Measurements from ENCODE around the gene ERICH2.
"Not testable (repeated sequence)": the region's sequence is repeated elsewhere in the genome, so short reads cannot be mapped to it uniquely, and the experiment has no call there.

ERICH2 gene

DNA sequence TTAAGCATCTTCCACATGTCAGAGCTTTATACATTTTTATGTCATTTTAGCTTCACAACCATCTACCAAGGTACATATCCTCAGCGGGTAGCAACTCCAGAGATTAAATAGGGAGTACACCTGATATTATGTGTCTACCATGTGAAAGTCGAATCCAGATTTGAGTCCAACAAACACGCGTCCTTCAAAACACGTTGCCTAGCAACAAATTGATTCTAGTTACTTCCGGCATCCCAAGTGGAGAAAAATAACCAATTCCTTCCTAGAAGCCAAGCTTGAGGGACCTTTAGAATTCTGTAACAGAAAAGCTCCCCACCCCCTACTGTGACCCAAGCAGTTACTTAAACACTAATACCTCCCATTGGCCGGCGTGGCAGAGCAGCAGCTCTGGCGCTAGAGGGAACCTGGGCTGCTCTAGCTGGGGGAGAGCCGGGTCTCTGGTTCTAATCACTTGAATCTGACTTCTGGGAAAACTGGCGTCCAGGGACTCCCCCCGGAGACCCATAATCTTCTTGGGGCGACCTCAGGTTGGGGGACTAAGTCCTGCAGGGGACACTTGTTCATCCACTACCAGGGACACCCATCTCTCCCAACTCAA, at the start of gene ERICH2:
TSS of gene ERICH2 (plus strand) at position 371 of the 598 bp plus-strand sequence. CDS start 304 bp downstream, outside the sequence.
- DNase-seq: peak; percentile 29

DNA sequence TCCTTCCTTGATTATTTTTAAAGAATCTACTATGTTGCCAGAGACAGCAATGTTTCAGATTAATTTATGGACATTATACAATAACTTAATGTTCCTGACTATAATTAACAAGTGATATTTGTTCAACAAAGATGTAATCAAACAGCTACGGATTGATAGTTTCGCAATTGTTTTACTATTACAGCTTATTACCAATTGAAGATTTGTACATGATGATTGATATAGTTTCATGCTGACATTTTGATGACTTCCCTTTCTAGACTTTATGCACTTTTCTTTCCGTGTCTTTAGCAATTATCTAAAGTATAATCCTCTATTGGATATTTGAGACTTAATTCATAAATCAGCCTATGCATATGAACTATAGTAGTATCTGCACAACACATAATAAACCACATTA, 48.5 kb upstream of the ERICH2 start:
- DNase-seq: no peak

- no peak for DNase-seq
These were observed 47.9 kb upstream of the ERICH2 start for GRCh38 chr2:170722301-170722700.

GRCh38 chr2:170723446-170723958, 46.7 kb upstream of the ERICH2 start:
- no peak for DNase-seq

DNA sequence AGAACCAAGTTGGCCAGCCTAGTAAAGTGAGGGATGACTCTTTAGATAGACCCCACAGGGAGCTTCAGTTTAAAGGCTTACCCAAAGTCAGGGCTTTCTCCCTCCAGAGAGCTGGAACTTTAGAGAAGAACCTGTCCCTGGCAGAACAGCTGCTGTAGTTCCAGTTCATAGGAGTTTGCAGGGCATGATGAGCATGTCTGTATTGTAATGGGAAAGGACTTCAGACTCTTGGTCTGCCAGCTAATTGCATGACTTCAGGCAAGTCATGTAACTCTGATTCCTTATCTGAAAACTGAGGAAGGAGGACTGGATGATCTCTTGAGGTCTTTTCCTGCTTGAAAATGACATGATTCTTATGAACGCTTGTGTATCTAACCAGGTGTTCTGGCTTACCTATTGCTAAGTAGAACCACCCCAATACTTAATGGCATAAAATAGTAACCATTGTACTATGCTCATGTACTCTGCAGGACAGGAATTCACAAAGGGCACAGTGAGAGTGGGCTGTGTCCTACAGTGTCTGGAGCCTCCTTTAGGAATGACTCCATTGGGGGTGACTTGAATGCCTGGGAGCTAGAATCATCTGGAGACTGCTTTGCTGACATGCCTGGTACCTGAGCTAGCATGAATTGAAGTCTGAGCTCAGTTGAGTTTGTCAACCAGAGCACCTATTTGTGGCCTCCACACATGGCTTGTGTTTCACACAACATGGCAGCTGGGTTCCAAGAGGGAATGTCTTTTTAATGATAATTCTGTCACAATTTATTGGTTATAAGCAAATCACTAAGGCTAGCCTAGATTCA, 36.2 kb upstream of the ERICH2 start:
- DNase-seq: no peak

GRCh38 chr2:170734601-170735000, 35.6 kb upstream of the ERICH2 start:
- DNase-seq: not testable (repeated sequence)

DNA sequence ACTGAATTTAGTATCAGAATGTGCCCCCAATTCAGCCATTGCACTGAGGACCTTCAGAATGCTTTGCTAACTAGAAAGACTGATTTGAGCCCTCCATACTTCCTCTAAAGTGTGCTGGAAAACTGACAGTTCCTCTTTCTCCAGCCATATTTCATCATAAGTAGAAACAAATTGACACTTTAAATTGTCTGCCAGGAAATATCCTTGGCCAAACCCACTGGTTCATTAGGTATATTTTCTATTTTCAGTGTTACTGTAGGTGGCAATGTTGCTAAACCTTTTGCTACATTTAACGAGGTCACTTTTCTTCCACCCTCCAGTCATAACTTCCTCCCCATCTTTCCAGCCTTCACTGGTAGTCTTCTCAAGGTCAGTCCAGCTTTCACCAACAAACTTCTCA, 33.5 kb upstream of the ERICH2 start:
- DNase-seq: no peak

GRCh38 chr2:170737406-170737805, 32.8 kb upstream of the ERICH2 start:
- DNase-seq: no peak

DNA sequence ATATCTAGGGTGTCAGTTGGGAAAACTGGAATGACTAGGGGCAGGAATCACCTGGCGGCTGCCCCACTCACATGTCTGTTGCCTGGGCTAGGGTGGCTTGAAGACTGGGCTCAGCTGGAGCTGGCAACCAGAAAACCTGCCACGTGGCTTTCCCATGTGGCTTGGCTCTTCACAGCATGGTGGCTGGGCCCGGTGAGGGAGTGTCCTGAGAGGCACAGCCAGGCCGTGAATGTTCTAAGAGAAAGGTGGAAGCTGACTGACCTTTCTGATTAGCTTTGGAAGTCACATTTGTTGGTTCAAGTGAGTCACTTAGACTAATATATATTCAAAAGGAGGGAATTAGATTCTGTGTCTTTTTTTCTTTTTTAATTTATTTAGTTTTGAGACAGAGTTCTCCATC, 32.4 kb upstream of the ERICH2 start:
- DNase-seq: no peak

GRCh38 chr2:170739048-170739447, 31.1 kb upstream of the ERICH2 start:
- peak; percentile 95 for DNase-seq

- no peak for DNase-seq
These were observed 30.6 kb upstream of the ERICH2 start for GRCh38 chr2:170739507-170740046.

DNA sequence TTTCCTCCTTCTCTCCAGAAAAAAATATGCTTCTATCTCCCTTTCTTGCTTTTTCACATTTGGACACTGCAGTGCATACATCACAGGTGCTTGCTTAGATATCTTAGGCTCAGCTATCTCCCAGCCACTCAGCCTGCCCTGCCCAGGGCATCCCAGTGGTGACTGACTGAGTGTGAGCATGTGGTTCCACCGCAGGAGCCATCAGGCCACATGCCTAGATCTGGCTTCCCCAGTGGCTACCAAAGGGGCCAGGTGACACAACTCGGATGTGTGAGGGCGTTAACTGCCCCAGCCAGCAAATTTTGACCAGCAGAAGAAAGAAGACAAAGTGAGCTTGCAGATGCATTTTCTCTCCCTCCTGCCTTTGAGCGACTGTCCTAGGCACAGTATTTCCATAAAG, 29.5 kb upstream of the ERICH2 start:
- DNase-seq: no peak

GRCh38 chr2:170742000-170742399, 28.2 kb upstream of the ERICH2 start:
- no peak for DNase-seq

DNA sequence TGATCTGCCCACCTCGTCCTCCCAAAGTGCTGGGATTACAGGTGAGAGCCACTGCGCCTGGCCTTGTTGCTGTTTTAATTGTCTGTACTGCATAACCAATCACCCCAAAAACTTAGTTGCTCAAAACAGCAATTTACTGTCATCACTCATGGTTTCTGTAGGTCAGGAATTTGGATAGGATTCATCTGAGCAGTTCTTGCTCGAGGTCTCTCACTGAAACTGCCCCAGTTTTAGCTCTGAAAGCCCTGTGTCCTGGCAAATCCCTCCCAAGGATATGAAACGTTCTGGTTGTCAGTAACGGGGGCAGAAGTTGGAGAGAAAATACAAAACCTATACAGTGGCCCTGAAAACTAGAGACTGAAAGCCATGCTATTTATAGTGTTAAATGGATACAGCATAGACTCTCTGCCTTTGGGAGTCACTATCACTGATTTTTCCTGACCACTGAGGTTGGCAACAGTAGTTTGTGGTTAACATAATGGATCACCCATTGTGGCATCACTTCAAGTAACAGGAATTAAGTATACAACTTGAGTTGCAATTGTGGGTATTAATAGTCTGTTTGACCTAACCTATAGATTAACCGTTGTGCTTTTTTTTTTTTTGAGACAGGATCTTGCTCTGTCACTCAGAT, 27.2 kb upstream of the ERICH2 start:
- peak; percentile 25 for DNase-seq

- no peak for DNase-seq
These were observed 26.5 kb upstream of the ERICH2 start for GRCh38 chr2:170743530-170744239.

DNA sequence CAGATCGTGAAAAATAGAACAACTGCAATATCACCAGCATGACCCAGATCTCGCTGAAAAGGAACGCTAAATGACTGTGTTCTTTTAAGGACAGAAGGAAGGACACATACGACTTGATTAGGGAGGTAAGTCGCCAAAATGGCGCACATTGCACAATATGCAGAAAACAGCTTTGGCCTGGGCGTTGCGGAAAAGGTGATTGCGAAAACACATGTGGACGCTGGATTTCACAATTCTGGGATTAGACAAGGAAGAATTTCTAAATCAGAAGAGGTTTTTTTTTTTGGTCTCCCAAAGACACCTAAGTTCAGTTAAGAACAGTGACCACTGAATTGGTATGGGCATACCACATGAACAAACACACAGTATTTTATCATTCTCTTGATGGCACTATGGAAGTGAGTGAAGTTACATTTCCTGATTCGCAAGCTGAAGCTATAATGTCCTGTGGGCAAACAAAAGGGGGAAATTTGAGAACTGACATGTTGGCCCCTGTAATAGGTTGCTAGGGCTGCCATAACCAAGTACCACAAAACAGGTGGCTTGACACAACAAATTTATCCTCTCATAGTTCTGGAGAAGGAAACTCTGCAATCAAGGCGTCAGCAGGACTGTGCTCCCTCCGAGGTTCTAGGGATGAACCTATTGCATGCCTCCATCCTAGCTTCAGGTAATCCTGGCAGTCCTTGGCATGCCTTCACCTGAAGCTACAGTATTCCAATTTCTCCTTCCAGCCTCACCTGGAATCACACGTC, 25.8 kb upstream of the ERICH2 start:
- DNase-seq: no peak

- DNase-seq: no peak
These were observed 24.9 kb upstream of the ERICH2 start for GRCh38 chr2:170745305-170745704.

DNA sequence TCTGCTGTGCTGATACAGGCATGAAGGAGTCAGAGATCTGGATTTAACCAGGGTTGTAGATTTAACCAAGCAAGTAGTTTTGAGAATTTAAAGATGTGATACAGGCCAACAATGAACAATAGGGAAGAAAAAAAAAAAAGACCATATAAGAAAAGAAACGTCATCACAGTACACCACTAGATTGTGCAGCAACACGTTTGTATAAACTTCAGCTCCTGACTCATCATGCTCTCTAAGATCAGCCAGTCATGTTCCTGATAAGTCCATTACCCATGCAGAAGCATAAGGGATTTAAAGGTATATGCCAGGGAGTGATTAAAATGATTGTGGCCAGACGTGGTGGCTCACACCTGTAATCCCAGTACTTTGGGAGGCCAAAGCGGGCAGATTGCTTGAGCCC, 22.3 kb upstream of the ERICH2 start:
- no peak for DNase-seq

DNA sequence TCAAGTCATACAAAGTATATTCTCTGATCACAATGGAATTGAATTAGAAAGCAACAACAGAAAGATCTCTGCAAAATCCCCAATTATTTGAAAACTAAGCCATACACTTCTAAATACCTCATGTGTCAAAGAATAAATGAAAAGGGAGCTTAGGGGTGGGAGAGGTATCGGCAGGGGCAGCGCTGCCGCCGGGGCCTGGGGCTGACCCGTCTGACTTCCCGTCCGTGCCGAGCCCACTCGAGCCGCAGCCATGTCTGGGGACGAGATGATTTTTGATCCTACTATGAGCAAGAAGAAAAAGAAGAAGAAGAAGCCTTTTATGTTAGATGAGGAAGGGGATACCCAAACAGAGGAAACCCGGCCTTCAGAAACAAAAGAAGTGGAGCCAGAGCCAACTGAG, 18.6 kb upstream of the ERICH2 start:
- DNase-seq: not testable (repeated sequence)

GRCh38 chr2:170761572-170761971, 8.6 kb upstream of the ERICH2 start:
- no peak for DNase-seq

- no peak for DNase-seq
These were observed 7.4 kb upstream of the ERICH2 start for GRCh38 chr2:170762760-170763159.

- no peak for DNase-seq
These were observed 6.9 kb upstream of the ERICH2 start for GRCh38 chr2:170763232-170763631.

All from kidney glomerular epithelial cell (primary cell).